ENCODE results near the gene ATR. TPM values are rescaled to one million over a fixed set of nuclear protein-coding genes. Genes with fewer than 3 reads are reported as not detected.

The ATR gene
- total RNA-seq, 6 donors from 2014 or later: 16.5 to 62.5 (median 24.0) TPM

- Histone ChIP-seq H3K4me3 (no peak overlapping the region), H3K4me1 (peaks cover 0 to 6% (median 4%) of the 10 kb centered on the region in 4 donors), H3K27me3 (no peaks in the 10 kb centered on the region), H3K36me3 (peaks cover 0 to 15% (median 2%) of the 10 kb centered on the region in 4 donors), H3K9me3 (no peaks in the 10 kb centered on the region), H3K27ac (no peak overlapping the region)
- ATAC-seq (ENCODE audit: low FRiP score in 2 of 2) (no peak), DNase-seq (no peak)
- TF ChIP-seq POLR2AphosphoS5 (IDR thresholded peaks at IDR 0.05): no peak
Measured at GRCh38 chr3:142436951-142437585, 141.5 kb downstream of the ATR start.

- no peaks in the 10 kb centered on the region for H3K9me3 ChIP-seq
- WGBS, 2 donors: 58 to 69% methylated on average over 4 of the region's 4 CpGs
- no peak for DNase-seq
- H3K27me3 ChIP-seq: no peaks in the 10 kb centered on the region
- no peak overlapping the region for H3K27ac ChIP-seq
- no peak overlapping the region for H3K4me3 ChIP-seq
- no peak for ATAC-seq (ENCODE audit: low FRiP score in 2 of 2)
- peaks cover 0 to 5% (median under 1%) of the 10 kb centered on the region in 4 donors for H3K4me1 ChIP-seq
- H3K36me3 ChIP-seq: peaks cover 10 to 37% (median 13%) of the 10 kb centered on the region in 4 donors
- no peak for TF ChIP-seq CTCF (IDR thresholded peaks at IDR 0.05)
- TF ChIP-seq POLR2A (IDR thresholded peaks at IDR 0.05): no peak
- no peak for TF ChIP-seq POLR2AphosphoS5 (IDR thresholded peaks at IDR 0.05)
- no peak for TF ChIP-seq EP300 (IDR thresholded peaks at IDR 0.05)
Measured at GRCh38 chr3:142434503-142434902, 144.0 kb downstream of the ATR start.

- TF ChIP-seq EP300 (IDR thresholded peaks at IDR 0.05): no peak
- TF ChIP-seq POLR2AphosphoS5 (IDR thresholded peaks at IDR 0.05): no peak
- no peak for TF ChIP-seq POLR2A (IDR thresholded peaks at IDR 0.05)
- TF ChIP-seq CTCF (IDR thresholded peaks at IDR 0.05): no peak
- Histone ChIP-seq H3K27ac (no peak overlapping the region), H3K27me3 (no peaks in the 10 kb centered on the region), H3K4me3 (no peak overlapping the region), H3K36me3 (peaks cover 12 to 44% (median 14%) of the 10 kb centered on the region in 4 donors), H3K9me3 (no peaks in the 10 kb centered on the region), H3K4me1 (peaks cover 0 to 5% (median 0%) of the 10 kb centered on the region in 4 donors)
- no peak for ATAC-seq (ENCODE audit: low FRiP score in 2 of 2)
- WGBS, 2 donors: 84 to 88% methylated on average over 2 of the region's 2 CpGs
- no peak for DNase-seq
Measured at GRCh38 chr3:142433110-142433509, 145.4 kb downstream of the ATR start.

- no peak for ATAC-seq (ENCODE audit: low FRiP score in 2 of 2)
- Histone ChIP-seq H3K4me1 (peaks cover 0 to 3% (median 0%) of the 10 kb centered on the region in 4 donors), H3K36me3 (peaks cover 14 to 55% (median 18%) of the 10 kb centered on the region in 4 donors), H3K4me3 (no peak overlapping the region), H3K27me3 (no peaks in the 10 kb centered on the region), H3K9me3 (no peaks in the 10 kb centered on the region), H3K27ac (no peak overlapping the region)
- TF ChIP-seq EP300 (IDR thresholded peaks at IDR 0.05) (no peak), CTCF (IDR thresholded peaks at IDR 0.05) (no peak), POLR2AphosphoS5 (IDR thresholded peaks at IDR 0.05) (no peak), POLR2A (IDR thresholded peaks at IDR 0.05) (no peak)
- no peak for DNase-seq
Measured at GRCh38 chr3:142429582-142429981, 149.0 kb downstream of the ATR start.

GRCh38 chr3:142424754-142425153 is 153.8 kb downstream of the ATR start:
- Histone ChIP-seq H3K27ac (no peak overlapping the region), H3K27me3 (no peaks in the 10 kb centered on the region), H3K9me3 (no peaks in the 10 kb centered on the region), H3K4me3 (no peak overlapping the region), H3K36me3 (peaks cover 11 to 75% (median 24%) of the 10 kb centered on the region in 4 donors), H3K4me1 (no peaks in the 10 kb centered on the region)
- WGBS, 2 donors: 95 to 96% methylated on average over 1 of the region's 1 CpG
- TF ChIP-seq EP300 (IDR thresholded peaks at IDR 0.05) (no peak), POLR2AphosphoS5 (IDR thresholded peaks at IDR 0.05) (no peak), POLR2A (IDR thresholded peaks at IDR 0.05) (no peak), CTCF (IDR thresholded peaks at IDR 0.05) (no peak)
- DNase-seq: no peak
- ATAC-seq (ENCODE audit: low FRiP score in 2 of 2): no peak

Data from upper lobe of left lung (tissue), 6 donors.